Dedifferentiated amniotic fluid mesenchymal stem cell (primary cell): Measurements from ENCODE around the gene GLB1L2.

Experiments used
- DNase-seq: peaks from one replicate; pipeline ENCODE4 v3.0.0-alpha.2; 2016; ENCODE audit errors: extremely low spot score

Gene GLB1L2

DNA sequence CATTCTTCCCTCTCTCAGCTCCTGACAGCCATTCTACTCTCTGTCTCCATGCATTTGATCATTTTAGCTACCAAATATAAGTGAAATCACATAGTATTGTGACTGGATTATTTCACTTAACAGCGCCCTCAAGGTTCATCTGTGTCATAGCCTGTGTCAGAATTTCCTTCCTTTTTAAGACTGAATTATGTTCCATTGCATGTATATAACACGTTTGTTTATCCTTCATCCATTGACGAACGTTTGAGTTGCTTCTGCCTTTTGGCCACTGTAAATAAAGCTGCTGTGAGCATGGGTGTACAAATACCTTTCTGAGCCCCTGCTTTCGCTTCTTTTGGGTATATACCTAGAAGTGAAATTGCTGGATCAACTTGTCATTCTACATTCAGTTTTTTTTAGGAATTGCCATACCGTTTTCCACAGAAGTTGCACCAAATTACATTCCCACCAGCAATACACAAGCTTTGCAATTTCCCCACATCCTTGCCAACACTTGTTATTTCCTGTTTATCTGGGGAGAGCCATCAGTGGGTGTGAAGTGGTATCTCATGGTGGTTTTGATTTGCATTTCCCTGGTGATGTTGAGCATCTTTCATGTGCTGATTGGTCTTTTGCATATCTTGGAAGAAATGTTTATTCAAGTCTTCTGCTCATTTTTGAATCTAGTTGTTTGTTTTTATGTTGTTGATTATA, 17.5 kb downstream of the GLB1L2 start:
- DNase-seq, result no peak

DNA sequence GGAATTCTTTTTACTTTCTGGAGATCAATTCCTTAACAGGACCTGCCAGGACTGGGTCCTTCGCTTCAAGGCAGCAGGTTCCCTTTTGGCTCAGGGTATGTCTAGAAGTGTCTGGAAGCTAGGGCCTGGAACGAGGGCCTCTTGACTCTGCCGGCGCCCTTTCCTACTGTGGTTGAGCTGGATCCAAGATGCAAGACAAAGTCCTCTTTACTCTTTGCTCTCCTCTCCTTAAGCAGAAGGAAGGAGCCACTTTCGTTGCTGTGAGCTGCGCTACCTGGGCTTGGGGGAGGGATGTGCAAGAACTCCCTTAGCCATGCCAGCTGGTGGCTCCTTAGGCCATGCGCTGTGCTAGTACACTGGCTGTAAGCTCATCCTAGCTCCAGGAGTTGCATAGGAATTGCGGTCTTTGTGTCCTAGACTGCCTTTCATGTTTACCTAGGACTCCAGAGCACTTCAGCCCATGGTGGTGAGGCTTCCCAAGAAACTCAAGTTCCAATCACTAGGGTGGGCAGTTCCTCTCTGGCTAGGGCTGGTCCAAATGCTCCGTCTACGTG, 18.1 kb downstream of the GLB1L2 start:
- no peak for DNase-seq

DNA sequence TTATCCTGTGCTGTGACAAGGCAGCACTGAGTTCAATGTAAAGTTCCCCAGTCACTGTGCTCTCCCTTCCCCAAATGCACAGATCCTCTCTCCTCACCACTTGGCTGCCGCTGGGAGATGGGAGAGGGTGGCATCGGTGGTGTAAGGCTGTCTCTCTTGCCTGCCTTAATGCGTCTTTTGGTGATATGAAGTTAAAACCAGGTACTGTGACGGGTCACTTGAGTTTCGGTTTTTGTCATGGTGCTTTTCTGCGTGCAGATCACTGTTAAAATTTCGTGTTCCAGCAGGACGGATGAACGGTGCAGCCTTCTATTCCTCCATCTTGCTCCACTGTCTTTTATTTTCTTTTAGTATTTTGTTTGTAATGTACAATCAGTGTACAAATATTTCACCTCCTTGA, 18.6 kb downstream of the GLB1L2 start:
- no peak for DNase-seq

DNA sequence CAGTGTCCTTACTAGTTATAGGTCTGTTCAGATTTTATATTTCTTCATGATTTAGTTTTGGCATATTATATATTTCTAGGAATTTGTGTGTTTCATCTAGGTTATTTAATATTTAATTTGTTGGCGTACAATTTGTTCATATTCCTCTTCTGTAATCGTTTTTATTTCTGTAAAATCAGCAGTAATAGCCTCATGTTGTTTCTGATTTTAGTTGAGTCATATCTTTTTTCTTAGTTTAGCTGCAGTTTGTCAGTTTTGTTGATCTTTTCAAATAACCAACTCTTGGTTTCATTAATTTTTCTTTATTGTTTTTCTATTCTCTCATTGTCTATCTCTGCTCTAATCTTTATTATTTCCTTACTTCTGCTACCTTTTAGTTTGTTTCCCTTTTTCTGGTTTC, 20.3 kb downstream of the GLB1L2 start:
- no peak for DNase-seq

DNA sequence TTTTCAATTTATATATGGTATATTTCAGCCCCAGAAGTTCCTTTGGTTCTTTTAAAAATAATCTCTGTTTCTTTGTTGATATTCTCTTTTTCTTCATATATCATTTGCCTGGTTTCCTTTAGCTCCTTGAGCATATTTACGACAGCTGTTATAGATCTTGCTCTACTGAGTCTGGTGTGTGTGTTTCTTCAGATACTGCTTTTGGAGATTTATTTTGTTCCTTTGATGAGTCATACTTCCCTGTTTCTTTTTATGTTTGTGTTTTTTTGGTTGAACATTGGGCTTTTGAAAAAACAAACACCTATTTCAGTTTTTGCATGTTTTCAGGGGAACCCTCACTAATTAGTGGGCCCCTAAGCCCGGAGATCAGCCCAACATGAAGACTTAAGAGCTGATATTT, 23.3 kb downstream of the GLB1L2 start:
- DNase-seq, result no peak

DNA sequence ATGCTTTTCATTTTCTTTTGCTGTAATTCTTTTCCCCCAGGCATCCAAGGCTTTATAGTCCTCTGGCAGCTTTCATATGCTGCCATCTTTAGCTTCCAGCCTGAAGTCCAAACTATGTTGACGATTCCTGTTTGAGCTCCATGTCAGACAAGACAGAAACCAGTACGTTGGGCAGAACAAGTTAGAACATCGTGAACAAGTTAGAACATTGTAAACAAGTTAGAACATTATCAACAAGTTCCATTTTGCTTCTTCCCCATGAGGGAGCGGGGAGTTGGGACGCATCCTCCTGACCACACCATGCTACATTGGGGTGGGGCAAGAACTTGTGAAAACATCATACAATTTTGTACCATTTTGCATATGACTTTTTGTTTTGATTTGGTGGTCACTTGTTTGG, 23.9 kb downstream of the GLB1L2 start:
- no peak for DNase-seq

DNA sequence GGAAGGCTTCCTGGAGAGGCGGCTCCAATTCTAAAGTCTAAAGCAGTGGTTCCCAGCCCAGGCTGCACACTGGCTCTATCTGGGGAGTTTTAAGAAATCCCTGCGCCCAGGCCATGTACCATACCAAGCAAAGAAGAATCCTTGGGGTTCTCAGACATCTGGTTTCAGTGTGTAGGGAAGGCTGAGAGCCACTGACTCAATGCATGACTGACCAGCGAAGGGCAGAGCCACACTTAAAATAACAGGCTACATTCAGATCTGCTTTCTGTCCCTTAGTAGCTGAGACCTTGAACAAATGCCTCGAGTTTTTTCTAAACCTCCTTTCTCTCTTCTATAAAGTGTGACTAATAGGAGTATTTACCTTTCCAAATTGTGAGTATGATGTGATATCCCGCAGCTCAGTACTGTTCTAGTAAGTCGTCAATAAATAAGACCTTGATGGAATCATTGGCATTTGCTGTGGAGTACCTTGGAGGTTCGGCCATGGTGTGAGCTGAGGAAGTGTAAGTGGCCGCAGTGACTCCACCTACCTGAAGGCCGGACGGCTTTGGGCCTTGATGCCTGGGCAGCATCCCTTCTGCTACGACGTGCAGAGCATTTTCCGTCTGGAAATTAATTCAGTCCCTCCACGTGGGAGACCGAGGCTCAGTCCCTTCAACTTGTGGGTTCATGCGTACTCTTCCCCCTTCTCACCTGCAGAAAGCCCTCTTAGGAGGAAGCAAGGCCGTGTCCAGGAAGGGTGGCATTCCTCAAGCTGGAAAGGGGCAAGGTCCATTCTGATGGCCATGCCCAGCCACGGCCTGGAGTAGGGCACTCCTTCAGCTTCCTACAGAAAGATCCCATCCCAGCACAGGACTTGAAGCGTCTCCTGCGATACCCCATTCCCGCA, 25.1 kb downstream of the GLB1L2 start:
- no peak for DNase-seq

DNA sequence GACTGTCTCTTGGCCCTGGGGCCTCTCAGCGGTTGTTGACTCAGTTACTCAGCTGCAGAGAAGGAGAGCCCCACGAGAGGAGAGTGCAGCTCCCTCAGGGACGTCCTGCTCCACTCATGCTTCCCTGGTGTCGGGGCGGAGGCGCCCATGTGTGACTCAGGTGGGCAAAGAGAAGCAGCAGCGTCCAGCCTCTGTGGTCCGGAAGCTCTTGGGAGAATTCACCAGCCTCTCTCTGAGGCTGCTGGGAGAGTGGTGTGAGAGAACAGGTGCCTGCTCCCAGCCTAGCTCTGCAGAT, 25.7 kb downstream of the GLB1L2 start:
- no peak for DNase-seq

DNA sequence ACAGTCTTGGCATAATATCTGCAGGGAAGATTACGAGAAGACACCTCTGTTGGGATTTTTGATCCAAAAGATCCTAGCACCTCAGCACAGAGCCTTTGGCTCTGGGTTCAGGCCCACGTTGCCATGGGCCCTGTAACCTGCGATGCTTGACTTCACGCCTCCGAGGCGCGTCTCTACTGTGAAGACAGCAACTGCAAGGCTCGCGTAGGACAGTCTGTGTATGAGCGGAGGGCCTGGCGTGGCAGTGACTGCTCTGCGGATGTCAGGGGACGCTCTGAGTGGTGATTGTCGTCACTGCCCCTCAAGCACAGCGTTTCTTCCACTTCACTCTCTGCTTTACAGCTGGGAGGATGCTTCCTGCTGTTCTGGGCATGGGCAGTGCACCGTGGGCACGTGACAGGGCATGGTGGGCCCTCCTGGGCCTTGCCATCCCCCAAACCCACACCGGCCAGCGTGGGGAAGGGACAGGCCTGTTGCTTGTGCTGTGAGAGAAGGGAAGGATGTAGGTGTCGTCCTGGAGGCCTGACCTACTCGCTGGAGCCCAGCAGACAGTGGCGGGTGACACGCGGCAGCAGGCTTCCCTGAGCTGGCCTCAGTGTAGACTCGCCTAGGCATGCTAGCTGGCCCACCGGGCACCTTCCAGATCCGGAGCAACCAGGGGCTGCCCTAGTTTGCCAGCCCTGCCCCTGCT, 26.5 kb downstream of the GLB1L2 start:
- DNase-seq, result no peak

DNA sequence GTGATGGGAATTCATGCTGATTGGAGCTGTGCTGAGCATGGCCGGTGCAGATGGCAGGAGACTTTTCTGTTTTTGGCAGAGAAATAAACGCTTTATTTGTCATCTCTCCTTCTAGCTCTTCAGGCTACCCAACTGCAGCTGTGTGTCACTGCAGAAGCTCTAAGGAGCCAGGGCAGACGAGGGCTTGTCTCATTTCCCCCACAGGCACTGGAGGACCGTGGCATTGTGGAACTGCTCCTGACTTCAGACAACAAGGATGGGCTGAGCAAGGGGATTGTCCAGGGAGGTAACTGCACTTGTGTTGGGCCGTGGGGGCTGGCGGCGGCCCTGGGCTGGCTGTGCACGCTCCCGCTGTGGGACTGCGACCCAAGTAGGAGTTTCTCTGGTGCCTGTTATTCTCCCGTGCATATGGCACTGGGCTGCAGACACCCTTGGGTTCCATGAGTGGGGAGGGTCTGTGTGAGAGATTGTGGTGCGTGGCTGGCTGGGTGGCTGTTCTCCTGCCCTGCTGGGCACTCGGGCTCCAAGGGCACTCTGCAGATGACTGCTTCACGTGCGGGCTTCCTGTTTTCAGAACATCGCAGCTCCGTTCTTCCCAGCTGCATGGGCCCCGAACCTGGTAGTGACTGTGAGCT, 27.2 kb downstream of the GLB1L2 start:
- DNase-seq, result no peak

DNA sequence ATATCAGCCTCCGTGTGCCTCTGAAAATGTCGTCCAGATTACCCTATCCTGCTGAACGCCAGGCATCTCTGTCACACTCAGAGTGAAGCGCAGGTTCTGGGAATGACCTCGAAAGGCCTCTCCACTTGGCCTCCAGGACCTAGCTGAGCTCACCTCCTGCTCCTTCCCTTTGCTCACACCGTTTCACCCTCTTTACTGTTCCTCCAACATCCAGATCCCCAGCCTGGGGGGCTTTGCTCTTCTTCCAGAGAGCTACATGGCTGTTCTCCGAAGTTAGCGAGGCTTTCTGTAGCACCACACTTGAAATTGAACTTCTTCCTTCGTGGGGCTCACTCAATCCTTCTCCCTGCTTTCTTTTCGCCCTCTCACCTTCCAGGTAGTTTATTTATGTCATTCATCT, 27.9 kb downstream of the GLB1L2 start:
- DNase-seq, result no peak

DNA sequence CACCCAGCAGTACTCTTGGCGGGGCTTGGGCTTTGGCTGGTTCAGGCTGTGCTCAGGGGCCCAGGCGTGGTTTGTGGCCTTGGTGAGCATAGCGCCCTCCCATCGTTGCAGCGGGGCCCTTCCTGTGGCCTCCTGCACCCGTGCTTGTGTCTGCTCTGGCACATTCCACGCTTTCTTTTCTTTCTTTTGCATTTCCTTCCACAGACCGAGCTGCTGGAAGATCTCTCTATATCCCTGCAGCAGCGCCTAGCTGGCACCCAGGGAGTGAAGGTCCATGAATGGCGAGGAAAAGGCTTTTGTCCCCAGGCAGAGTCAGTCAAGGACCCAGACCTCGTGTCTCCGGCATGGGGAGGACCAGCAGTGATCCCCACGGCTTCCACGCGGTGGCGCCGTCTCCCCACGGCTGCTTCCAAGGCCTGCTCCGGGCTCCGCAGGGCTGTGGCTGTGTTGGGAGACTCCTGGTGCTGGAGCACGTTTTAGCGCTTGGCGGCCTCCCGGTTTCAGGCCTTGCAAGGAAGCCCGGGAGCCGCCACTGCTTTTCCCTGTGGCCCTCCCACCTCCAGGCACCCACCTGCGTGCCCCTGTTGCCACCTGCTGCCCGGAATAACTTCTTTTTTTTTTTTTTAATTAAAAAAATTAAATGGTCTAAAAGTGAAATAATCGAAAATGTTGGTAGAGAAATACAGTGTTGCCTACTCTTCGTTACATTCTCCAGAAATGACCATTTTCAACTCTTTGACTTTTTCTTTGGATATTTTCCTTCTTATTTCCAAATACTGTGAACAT, 28.5 kb downstream of the GLB1L2 start:
- no peak for DNase-seq

DNA sequence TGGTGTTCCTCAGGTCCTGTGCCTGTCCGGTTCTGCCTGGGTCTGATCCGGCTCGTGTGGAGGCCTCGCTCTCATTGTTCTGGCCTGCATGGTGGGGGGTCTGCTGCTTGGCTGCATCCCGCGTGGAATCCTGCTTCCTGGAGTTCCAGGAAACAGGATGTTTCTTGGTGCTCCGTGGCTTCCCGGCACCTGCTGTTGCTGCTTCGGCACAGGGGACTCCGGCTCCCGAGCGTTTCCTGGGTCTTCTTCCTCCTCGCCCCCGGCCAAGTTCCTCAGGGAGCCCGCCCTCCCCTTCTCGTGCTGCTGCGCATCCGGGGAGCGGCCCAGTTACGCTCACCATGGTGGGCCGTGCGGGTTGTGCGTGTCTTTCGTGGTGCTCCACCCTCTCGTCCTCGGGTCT, 29.9 kb downstream of the GLB1L2 start:
- DNase-seq, result no peak

DNA sequence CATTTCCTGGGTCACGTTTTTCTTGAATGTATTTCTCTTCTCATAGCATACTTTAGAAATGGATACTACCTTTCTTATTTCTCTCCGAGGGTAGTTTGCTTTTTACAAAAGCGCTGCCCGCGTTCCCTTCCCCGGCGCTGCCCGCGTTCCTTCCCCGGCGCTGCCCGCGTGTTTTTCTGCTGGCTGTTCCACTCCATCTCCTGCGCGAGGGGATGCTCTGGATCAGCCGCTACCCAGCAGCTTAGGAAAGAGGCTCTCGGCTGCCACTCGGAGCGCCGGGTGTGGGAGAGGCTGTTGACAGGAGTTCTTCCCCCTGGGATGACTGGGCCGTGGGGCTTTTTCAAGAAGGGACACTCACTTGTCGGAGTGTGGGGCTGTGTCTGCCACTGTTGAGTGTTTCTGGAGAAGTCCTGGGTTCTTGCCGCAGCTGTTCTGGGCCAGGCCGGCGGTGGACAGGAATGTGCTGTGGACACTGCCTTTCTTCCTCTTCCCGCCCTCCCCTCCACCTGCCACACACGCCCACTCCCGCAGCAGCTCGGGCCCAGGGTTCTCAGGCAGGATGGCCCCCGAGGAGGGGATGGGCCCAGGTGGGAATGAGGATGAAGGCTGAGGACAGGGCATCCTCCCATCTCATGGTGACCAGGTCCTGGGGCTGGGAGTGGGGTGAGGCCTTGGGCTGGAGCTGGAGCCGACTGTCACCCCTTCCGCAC, 30.6 kb downstream of the GLB1L2 start:
- DNase-seq, result no peak

DNA sequence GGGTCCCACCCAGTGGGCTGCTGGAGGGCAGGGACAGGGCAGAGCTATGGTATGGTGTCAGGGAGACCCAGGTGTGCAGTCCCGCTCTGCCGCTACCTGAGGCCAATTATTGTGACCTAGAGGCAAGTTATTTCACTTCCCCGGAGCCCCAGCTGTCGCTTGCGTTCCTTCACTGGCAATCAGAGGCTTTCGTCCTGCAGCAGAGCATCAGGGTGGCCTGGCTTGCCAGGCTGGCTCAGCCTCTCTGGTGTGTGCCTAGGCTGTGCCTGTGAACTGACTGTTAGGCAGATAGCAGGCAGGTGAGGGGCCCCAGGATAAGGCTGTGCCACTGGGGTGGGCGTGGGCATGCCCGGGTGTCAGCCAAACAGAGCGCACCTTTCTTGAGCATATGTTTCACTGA, 31.4 kb downstream of the GLB1L2 start:
- no peak for DNase-seq

DNA sequence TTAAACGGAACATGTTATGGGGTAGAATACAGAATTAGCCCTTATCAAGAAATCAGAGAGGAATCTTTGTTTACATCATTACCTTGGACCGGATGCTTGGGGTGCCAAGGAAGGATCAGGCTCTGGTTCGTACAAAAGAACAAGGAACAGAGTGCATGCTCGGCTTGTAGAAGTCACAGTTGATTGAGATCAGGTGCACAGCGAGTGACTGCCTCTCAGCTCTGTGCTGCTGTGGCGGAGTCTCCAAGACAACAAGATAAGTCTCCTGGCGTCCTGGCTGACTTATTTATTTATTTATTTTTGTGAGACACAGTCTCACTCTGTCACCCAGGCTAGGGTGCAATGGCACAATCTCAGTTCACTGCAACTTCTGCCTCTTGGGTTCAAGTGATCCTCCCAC, 31.8 kb downstream of the GLB1L2 start:
- no peak for DNase-seq

DNA sequence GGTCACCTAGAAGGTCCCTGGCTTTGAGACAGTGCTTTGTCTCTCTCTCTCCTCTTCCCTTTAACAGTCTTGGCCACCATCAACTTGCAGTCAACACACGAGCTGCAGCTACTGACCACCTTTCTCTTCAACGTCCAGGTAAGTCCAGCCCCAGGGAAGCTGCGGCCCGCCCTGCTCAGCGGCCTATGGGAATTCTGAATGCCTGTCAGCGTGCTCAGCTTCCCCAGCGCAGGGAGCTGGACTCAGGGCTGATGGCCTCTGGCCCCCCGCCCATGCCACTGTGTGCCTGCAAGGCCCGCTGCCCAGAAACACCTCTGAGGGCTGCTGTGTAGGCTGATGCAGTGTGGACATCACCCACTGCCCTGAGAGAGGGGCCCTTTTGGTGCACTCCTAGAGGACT, 32.5 kb downstream of the GLB1L2 start:
- DNase-seq, result no peak

DNA sequence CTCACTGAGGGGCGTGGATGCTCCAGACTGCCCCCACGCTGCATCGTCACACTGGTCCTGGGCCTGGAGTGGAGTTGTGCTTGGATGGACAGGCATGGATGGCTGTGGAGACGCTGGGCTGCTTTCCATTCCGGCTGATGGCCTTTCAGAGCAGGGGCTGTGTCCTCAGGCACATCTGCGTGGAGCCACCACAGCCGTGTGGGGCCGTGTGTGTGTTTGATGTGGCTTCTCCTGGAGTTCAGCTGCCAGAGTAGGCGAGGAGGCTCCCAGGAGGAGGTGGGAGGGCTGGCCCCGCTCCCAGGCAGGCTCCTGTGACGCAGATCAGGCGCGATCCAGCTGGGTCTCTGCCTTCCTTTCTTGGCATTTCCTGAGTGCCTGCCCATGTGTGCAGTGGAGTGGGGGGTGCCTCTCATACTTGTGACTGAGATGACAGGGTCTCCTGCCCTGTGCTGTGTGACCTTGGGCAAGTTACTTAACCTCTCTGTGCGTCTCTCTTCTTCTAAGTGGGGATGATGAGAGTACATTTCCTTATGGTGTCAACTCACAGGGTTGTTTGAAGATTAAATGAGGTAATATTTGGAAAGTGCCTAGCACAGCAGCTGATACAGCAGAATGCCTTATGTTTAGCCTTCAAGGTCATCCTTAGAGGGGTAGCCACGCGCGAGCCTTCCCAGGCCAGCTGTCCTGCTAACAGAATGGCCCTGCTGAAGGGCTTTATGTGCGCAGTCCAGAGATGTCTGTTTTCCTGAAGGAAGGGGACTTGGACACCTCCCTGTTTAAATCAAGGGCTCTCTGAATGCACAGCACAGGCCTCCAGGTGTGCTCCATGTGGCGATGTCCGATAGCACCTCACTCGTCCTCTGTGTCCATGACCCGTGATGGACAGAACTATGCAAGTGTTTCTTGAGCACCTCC, 33.5 kb downstream of the GLB1L2 start:
- no peak for DNase-seq

DNA sequence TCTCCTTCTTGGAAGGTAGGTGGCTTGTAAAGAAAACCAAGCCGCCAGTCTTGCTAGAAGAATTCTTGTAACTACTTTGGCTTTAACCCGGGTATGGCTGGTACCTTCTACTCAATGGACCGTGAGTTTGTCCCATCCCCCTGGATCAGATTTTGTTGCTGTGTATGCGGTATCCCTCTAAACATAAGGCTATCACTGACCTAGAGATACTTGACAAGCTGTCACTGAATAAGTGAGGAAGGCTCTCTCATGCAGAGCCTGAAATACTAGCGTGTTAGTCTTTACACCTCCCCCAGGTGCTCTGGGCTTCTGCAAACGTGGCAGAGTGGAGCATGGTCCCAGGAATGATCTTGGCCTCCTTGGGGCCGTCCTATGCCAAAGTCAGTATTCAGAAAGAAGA, 34.5 kb downstream of the GLB1L2 start:
- DNase-seq, result no peak

DNA sequence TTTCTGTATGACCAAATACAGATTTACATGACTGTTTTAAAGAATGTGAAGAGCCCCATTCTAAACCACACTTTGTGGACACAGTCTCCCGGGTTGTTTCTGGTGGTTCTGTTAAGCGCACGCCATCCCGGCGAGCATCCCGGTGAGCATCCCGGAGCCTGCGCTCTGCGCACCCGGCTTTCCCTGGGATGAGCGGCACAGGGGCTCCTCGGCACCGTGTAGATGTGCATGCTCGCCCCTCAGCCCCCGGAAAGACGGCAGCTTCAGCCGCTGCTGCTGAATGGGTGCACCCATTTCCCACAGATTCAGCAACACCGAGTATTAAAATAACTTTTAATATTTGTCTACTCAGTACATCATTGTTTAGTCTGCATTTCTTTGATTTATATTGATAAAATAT, 36.0 kb downstream of the GLB1L2 start:
- no peak for DNase-seq
